ENCODE results near the gene SULT4A1. TPM values are rescaled to one million over a fixed set of nuclear protein-coding genes. Genes with fewer than 3 reads are reported as not detected.

Gene SULT4A1
- total RNA-seq, 6 donors from 2014 or later, result not detected

- no peak for TF ChIP-seq CTCF (IDR thresholded peaks at IDR 0.05)
- no peak for TF ChIP-seq EP300 (IDR thresholded peaks at IDR 0.05)
- no peak for TF ChIP-seq POLR2A (IDR thresholded peaks at IDR 0.05)
- no peak for TF ChIP-seq POLR2AphosphoS5 (IDR thresholded peaks at IDR 0.05)
- H3K4me1 ChIP-seq, result peaks cover 0 to 3% (median 0%) of the 10 kb centered on the region in 4 donors
- DNase-seq (no peak), ATAC-seq (ENCODE audit: low FRiP score in 2 of 2) (no peak)
- H3K36me3 ChIP-seq, result no peaks in the 10 kb centered on the region
- no peaks in the 10 kb centered on the region for H3K27me3 ChIP-seq
- no peaks in the 10 kb centered on the region for H3K9me3 ChIP-seq
- WGBS, 2 donors, result 88 to 89% methylated on average over 1 to 18 of the region's 19 CpGs
- H3K4me3 ChIP-seq, result no peak overlapping the region
- no peak overlapping the region for H3K27ac ChIP-seq
These were observed 19.1 kb upstream of the SULT4A1 start for GRCh38 chr22:43881091-43882061.

- no peak for TF ChIP-seq EP300 (IDR thresholded peaks at IDR 0.05)
- no peak for TF ChIP-seq POLR2AphosphoS5 (IDR thresholded peaks at IDR 0.05)
- TF ChIP-seq CTCF (IDR thresholded peaks at IDR 0.05), result no peak
- TF ChIP-seq POLR2A (IDR thresholded peaks at IDR 0.05), result no peak
- Histone ChIP-seq H3K27me3 (no peaks in the 10 kb centered on the region), H3K27ac (no peak overlapping the region), H3K4me1 (peaks cover 0 to 3% (median 0%) of the 10 kb centered on the region in 4 donors), H3K4me3 (no peak overlapping the region), H3K36me3 (no peaks in the 10 kb centered on the region), H3K9me3 (no peaks in the 10 kb centered on the region)
- WGBS, 2 donors, result 84 to 87% methylated on average over 10 to 15 of the region's 15 CpGs
- ATAC-seq (ENCODE audit: low FRiP score in 2 of 2) (no peak), DNase-seq (no peak)
These were observed 18.3 kb upstream of the SULT4A1 start for GRCh38 chr22:43880541-43880991.

GRCh38 chr22:43879901-43880540 lies 17.7 kb upstream of the SULT4A1 start:
- Histone ChIP-seq H3K27ac (no peak overlapping the region), H3K4me1 (peaks cover 0 to 3% (median 0%) of the 10 kb centered on the region in 4 donors), H3K4me3 (no peak overlapping the region), H3K27me3 (no peaks in the 10 kb centered on the region), H3K36me3 (no peaks in the 10 kb centered on the region), H3K9me3 (no peaks in the 10 kb centered on the region)
- no peak for DNase-seq
- WGBS, 2 donors, result 73 to 75% methylated on average over 12 to 14 of the region's 14 CpGs
- no peak for ATAC-seq (ENCODE audit: low FRiP score in 2 of 2)
- no peak for TF ChIP-seq EP300 (IDR thresholded peaks at IDR 0.05)
- no peak for TF ChIP-seq CTCF (IDR thresholded peaks at IDR 0.05)
- no peak for TF ChIP-seq POLR2AphosphoS5 (IDR thresholded peaks at IDR 0.05)
- no peak for TF ChIP-seq POLR2A (IDR thresholded peaks at IDR 0.05)

- no peak overlapping the region for H3K4me3 ChIP-seq
- DNase-seq, result no peak
- TF ChIP-seq POLR2AphosphoS5 (IDR thresholded peaks at IDR 0.05), result no peak
- TF ChIP-seq POLR2A (IDR thresholded peaks at IDR 0.05), result no peak
- TF ChIP-seq EP300 (IDR thresholded peaks at IDR 0.05), result no peak
- no peak for TF ChIP-seq CTCF (IDR thresholded peaks at IDR 0.05)
- no peaks in the 10 kb centered on the region for H3K4me1 ChIP-seq
- H3K27me3 ChIP-seq, result no peaks in the 10 kb centered on the region
- no peak for ATAC-seq (ENCODE audit: low FRiP score in 2 of 2)
- WGBS, 2 donors, result 65 to 75% methylated on average over 6 to 10 of the region's 12 CpGs
- no peak overlapping the region for H3K27ac ChIP-seq
- no peaks in the 10 kb centered on the region for H3K36me3 ChIP-seq
- H3K9me3 ChIP-seq, result no peaks in the 10 kb centered on the region
These were observed 16.7 kb upstream of the SULT4A1 start for GRCh38 chr22:43878831-43879550.
